ENCODE data around the gene P2RY12.

Gene P2RY12

DNA sequence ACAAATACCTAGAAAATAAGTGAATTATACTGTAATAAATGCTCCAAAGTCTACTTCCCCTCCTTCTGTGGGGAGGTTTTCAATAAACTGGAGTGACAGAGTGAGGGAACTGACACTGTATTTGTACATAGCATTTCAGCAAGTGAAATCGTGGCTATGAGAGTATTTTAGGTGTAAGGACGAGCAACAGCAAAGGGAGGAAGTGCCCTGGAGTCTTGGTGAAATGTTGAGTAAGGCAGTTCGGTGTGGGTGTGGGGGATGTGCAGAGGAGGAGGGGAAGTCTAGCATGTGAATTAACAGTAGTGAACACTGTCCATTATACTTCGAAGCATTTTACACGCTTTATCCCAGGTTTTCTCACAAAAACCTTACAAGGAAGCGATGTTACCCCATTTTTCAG is 37.1 kb downstream of the P2RY12 start:
- no peak for DNase-seq (ENCODE audit: low read depth in 1 of 2, low spot score in 1 of 2)

DNA sequence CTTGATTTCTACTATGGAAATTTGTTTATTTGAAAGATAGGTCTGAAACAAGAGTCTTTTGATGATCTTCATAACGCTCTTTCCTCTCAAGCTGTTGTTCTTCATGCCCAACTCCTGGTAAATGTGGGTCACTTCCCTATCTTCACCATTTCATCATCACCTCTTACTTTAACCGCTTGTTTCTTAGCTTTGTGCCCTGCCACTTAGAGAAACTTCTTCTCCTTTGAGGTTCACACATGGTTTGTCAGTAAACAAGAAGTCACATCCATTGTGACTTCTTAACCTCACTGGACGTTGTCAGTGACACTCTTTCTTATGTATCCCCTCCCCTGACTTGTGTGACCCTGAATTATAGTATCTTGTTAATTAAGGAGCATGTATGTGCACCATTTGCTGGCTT is 38.3 kb downstream of the P2RY12 start:
- DNase-seq (ENCODE audit: low read depth in 1 of 2, low spot score in 1 of 2): no peak

DNA sequence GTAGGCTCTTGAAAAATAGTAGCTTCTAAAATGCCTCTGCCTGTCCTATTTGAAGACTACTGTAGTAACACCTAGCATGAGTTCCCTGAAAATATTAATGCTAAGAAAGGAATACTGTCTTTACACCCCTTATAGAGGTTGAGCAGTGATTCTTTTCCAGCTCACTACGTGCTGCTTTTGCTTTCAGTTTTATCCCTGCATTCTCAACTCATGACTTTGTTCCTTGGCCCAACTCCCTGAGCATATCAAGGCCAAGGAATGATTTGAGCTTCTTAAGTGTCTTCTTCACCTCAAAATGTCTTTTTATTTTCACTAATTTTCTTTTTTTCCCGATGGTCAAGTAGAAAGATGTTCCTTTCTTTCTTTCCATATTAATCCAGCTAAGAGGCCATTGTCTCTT is 38.7 kb downstream of the P2RY12 start:
- DNase-seq (ENCODE audit: low read depth in 1 of 2, low spot score in 1 of 2): no peak

DNA sequence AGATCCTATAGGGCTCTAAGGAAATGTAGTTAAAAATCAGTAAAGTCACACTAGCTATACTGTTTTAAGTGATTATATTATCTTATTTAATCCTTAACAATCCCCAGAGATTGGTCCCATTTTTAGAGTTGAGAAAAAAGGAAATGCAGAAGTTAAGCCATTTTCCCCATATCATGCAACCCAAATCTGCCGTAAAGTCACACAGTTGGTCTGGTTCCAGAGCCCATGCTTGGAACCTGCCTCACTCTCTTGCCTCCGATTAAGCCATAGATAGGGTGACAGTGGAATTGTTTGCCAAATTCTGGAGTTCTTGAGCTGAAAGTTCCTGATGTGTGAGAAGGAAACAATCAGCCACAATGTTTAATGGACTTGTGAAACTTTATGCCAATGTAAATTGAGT is 52.9 kb downstream of the P2RY12 start:
- no peak for DNase-seq (ENCODE audit: low read depth in 1 of 2, low spot score in 1 of 2)

DNA sequence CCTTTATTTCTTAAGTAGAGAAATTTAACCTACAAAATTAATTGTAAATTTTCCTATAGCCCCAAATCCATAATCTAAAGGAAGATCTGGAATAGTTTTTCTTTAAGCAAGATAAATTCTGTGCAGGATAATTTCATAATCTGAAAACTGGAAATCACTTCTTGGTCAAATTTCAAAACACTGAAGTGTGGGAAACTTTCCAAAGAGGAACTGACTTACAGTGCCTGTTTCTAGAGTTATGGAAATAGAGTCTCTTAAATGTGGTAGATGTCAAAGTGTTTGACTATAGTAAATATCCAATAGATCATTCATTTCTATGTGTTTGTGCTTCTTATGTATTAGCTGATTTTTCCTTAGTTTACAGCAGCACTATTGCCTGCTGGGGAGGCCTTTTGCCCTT is 53.7 kb downstream of the P2RY12 start:
- no peak for DNase-seq (ENCODE audit: low read depth in 1 of 2, low spot score in 1 of 2)

DNA sequence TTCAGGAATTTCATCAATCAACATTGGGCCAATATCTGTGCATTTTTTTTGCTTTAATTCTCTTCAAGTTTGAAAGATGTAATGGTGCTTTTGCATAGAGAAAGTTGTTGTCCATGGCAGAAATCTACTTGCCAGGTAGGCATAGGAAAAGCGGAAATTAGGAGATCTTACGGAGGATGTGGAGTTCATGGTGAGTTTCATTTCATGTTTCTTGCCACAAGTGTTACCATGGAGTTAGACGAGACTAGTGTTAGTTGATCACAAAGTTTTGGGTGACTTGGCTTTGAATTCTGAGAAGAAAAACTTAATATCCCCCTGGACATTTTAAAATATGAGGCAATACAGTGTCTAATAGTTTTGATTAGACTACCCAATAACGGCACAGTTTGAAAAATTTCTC is 54.2 kb downstream of the P2RY12 start:
- DNase-seq (ENCODE audit: low read depth in 1 of 2, low spot score in 1 of 2): no peak

DNA sequence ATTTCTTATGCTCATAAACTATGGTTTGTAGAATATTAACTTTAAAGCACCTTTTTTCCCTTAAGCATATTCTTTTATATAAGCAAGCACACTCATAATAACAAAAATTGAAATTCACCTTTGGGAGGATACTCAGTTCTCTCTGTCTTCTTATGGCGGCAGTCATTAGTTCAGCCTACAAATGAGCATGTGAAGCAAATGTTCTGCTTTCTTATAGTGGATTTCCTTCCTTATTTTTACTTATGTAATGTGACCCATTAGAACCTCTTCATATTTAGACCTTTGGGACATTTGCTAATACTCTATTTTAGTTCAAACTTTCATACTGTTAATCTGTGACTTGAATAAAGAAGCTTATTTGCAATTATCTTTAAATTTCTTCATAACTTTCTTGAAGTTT is 55.2 kb downstream of the P2RY12 start, which contains the start of gene P2RY13:
Gene P2RY13, minus strand, starts transcription at position 187 of the 400 bp plus-strand sequence. Its CDS starts 21 bp downstream, at position 166.
- no peak for DNase-seq (ENCODE audit: low read depth in 1 of 2, low spot score in 1 of 2)

DNA sequence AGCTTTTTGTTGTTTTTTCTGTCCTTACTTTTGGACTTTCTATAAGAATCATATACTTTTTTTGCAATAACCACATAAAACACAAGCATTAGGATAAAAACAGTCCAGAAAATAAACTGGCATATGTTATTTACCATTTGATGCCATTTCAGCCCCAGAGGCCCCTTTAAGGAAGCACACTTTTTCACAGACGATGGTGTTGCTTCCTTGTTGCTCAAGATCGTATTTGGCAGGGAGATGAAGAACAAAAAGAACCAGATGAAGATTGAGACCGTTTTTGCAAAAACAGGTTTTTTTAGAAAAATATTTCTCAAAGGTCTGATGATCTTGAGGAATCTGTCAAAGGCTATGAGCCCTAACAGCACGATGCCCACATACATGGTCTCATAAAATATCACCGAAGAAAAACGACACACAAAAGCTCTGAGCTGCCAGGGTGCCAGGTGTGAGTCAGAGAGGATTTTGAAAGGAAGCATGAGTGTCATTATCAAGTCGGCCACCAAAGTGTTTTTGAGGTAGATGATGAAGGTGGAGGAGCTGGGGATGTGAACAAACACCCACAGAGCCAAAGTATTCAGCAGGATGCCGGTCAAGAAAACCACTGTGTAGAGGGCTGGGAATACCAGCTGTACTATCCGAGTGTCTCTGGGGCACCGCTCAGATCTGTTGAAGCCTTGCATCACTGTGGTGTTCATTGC is 56.1 kb downstream of the P2RY12 start:
- no peak for DNase-seq (ENCODE audit: low read depth in 1 of 2, low spot score in 1 of 2)

DNA sequence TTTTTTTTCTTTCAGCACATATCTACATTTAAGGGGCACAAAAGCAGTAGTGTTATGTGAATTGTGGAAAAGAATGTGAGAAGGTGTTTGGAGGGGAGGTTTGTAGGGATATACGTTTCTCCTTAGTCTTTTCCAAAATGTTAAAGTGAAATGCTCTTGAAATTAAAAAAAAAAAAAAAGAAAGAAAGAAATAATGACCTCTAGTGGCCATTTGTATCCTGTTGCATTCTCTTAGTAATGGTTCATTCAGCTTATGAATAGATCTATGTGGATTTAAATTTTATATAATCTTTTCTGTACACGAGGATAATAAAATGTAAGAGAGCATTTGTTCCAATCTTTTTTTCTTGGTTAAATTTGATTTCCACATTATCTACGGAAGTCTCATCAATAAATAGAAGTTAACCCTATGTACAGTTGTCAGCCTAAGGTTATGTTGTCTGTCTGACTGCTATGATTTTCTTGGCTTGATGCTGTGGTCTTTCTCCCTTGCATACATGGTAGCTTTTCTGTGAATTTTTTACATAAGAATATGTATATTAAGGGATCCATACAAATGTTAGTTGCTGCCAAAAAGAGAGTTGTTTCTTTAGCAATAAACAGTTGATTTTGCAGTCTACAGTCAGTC is 56.9 kb downstream of the P2RY12 start:
- no peak for DNase-seq (ENCODE audit: low read depth in 1 of 2, low spot score in 1 of 2)

DNA sequence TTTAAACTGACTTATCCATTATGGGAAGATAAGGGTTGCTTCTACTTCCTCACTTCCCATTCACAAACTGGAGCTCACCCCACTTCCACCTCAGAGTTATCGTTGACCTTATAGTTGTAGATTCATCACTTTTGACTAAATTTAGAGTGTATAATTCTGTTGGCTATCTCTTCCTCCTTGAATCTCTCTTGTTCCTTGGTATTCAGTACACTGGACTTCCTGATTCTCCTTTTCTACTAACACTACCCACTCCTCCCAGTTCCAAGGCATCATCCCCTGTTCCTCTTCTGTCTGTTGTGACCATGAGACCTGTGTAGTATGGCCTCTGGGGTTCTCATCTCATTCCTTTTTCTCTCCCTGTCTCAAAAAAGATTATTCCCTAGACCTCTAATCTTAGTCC is 62.0 kb downstream of the P2RY12 start:
- no peak for DNase-seq (ENCODE audit: low read depth in 1 of 2, low spot score in 1 of 2)

DNA sequence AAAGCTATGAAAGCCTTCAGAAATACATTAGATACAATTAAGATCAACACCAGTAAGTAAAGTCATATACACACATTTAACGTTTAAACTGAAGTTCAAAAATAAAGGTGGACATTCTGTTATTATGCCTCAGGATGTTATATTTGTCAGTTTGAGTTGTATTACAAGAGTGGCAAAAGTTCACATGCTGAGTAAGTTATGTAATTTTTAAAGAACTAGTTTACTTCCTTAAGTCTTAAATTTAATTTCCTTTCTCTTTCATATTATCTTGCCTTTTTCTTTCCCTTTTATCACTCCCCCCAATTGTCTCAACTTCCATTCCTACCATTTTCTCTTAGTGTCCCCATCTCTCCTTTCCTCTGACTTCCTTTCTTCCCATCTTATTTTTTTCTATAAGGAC is 63.0 kb downstream of the P2RY12 start:
- DNase-seq (ENCODE audit: low read depth in 1 of 2, low spot score in 1 of 2): no peak

DNA sequence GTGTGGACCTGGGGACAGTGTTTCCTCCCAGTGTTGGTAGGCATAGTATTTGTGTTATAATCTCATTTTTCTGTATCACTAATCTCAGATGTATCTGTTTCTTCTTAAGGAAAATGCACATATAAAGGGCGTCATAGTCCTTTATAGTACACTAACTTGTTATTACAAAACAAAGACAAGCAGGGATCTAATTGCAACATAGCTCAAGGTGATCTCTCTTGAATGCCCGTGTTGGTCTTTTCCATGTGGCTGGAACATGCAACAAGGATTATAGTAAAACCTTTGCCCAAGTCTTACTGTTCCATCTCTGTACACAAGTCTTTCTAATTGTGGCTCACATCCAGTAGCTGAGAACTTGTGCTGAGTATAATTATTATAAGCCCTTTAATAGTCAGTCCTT is 64.4 kb downstream of the P2RY12 start:
- no peak for DNase-seq (ENCODE audit: low read depth in 1 of 2, low spot score in 1 of 2)

DNA sequence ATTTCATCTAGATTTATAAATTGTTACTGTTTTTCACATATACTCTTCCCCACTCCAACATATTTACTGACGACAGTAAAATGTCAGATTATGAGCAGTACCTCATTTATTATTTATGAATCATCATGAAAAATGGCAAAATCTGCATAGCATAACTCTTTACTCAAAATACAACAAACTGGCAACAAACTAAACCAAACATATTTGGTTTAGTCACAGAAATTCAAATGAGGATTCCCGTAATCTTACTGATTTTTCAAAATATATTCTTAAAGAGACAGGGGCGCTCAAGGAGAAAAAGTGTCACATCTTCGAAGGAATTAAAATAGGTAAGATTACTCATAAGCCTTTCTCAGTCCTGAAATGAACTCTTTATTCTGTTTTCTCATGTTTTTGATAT is 64.9 kb downstream of the P2RY12 start:
- DNase-seq (ENCODE audit: low read depth in 1 of 2, low spot score in 1 of 2): no peak

DNA sequence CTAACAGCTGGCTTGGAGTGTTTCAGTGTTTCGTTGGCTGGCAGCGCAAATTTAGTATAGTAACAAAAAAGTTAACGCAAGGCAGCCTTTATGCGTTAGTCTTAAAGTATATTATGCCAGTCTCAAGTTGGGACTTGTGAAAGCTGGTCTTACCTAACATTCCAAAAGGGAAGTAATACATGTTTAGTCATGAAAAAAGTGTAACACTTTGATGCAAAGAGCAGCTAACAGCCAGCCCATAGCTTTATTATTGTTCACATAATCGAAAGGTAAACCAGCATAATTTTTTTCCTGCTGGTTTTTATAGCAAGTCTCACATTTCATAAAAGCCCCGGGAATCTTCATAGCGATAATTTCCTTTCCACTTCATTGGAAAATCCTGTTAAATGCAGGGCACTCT is 65.6 kb downstream of the P2RY12 start:
- no peak for DNase-seq (ENCODE audit: low read depth in 1 of 2, low spot score in 1 of 2)

DNA sequence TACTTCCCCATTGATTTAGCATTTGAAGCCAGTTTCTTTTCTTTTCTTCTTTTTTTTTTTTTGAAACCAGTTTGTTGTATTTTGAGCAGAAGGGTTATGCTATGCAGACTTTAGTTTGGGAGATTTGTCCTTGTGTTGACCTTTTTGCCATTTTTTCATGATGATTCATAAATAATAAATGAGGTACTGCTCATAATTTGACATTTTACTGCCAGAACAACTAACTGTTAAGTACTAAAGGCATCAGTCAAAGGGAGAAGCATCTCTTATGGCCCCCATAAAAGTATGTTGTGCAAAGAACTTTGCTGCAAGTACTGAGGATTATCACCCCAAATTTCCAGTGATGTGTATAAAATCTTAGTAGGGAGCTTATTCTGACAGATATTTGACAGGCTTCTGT is 66.2 kb downstream of the P2RY12 start:
- no peak for DNase-seq (ENCODE audit: low read depth in 1 of 2, low spot score in 1 of 2)

DNA sequence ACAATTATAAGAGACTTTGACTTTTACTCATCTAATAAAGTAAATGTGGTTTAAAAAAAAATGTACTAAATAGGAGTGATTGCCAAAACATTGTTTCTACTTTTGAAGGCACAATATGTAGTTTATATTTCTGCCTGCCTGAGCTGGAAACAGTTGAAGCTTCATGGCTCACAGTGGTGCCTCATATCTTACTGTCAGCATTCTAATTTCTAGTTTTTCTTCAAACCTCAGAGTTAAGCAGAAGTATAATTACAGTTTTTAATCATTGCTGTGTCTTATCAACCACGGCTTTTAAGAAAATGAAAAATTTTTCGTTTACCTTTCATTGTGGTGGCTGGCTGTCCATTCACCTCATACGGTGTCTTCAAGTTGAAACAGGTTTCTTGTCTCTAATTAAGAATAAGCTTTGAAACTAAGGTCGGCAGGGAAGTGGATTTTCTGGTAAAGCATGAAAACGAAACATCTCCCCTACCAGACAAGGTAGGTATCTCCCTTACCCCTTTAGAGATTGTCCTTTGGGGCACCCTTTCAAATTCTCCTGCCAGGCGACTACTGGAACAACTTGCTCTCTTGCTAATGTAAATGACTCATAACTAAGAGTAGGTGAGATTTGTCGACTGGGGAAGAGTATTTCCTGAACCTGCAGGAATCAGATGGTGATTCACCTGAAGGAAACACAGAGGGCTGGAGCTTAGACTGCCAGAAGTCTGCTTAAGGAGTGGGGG is 68.1 kb downstream of the P2RY12 start, which contains the start of gene GPR87:
Gene GPR87, minus strand, starts transcription at position 554 of the 725 bp plus-strand sequence. CDS start 16,720 bp downstream, outside the sequence.
- DNase-seq (ENCODE audit: low read depth in 1 of 2, low spot score in 1 of 2): no peak

DNA sequence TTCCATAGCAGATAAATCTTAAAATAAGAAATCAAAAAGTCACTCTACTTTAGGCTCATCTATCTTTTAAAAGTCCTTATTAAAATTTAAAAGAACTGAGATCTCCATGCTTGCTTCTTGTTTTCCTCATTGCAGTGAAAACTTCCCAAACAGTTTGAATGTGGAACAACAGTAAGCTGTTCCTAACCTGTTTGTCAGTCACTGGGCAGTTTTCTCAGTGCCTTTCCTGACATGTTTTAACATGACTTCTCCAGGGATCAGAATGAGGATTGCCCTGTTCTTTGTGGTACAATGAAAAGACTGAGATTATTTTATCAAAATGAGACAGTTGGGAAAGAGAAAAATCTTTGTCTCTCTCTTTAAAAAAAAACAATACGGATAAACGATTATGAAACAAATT is 68.7 kb downstream of the P2RY12 start:
- DNase-seq (ENCODE audit: low read depth in 1 of 2, low spot score in 1 of 2): no peak

DNA sequence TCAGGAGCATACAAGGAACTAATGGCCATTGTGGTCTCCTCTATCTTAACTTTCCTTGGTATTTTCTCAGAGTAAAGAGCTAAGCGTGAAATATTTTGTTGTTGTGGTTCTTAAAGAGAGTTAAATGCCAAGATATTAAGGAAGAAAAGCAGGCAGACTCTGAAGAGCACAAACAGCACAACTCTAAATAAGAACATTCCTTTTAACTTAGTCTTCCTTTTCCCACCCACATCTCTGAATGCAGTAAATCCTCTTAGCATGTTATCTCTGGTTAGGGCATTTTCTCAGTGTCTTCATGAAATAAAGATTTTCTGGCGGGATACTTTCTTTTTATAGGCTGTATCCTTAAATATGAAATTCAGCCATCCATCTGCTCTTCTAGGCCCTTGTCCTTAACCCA is 69.4 kb downstream of the P2RY12 start:
- no peak for DNase-seq (ENCODE audit: low read depth in 1 of 2, low spot score in 1 of 2)

DNA sequence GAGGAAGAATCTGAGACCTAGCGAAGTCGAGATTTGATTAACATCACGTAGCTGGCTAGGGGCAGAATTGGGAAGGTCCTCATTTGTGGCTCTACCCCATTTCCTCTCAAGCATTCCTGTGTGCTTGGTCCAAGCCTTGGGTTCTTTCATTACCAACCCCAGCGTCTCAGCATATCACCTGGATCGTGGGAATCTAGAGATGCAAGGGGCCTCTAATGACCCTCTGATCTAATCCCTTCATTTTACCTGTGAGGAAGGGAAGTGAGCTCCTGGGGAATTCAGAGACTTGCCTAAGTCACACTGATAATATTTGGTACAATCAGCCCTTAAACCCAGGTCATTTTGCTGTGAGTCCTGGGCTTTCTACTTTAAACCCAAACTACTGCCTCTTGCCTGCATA is 70.0 kb downstream of the P2RY12 start:
- no peak for DNase-seq (ENCODE audit: low read depth in 1 of 2, low spot score in 1 of 2)

DNA sequence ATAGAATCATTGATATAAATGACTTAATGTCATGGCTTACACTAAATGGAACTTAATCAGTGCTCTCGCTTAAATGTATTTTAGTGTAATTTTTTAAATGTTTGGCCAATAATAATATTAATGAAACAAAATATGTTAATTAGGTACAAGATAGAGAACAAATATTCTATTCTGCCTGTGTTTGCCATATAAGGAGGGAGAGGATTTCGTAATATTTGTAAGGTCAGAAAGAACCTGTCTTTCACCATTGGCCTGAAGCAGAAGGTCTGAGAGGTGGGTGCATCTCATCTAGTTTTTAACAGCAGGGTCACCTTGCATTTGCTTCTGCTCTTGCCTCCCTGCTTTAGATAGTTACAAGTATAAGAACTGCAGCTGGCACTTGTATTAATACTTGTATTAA is 70.4 kb downstream of the P2RY12 start:
- no peak for DNase-seq (ENCODE audit: low read depth in 1 of 2, low spot score in 1 of 2)

DNA sequence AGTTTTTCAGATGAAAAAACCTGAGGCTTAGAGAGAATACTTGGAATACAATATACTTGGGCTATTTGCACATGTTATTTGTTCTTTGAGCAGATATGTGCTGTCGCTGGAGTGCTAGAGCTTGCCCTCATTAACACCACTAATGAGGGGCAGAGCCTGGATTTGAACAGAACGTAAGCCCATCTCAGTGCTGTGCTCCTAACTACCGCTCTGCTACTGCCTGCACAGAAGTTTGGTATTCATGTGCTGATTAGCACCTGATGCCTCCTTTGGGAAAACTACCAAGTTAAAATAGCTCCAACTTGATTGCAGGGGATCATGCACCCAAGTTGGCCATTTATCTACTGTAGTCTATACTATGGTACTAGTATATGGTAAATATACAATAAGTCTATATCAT is 71.6 kb downstream of the P2RY12 start:
- DNase-seq (ENCODE audit: low read depth in 1 of 2, low spot score in 1 of 2): no peak

DNA sequence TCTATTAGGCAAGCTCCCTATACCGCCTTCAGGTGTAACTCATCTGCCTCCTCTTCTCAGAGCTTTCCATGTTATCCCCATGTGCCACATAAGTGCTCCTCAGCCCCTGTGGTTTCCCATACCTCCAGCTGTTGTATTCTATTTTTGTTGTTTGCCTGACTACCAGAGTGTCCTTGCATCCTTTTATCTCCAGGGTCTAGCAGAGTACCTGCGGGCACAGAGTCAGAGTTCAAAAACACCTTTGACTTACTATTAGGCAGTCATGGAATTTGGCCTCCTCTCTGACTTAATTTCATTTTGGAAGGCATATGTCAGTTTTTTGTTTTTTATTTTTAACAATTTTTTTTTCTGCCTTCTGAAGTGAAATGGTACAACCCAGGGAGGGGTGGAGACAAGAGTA is 75.0 kb downstream of the P2RY12 start:
- DNase-seq (ENCODE audit: low read depth in 1 of 2, low spot score in 1 of 2): no peak

All from stimulated activated CD4-positive, alpha-beta T cell treated with anti-CD3 and anti-CD28 coated beads, Interleukin-15, amount 100 ng/mL, for 1 hour (primary cell).